MCF 10A (cell line): ENCODE results near the gene STK4. TPM values are rescaled to one million over a fixed set of nuclear protein-coding genes. Genes with fewer than 3 reads are reported as not detected.
"Not testable (repeated sequence)": the region's sequence is repeated elsewhere in the genome, so short reads cannot be mapped to it uniquely, and the experiment has no call there.

Source experiments
- BruUV-seq: library from RNA; stranded (reverse); fragments of 400-500 nt; replicated peaks from 2 replicates; lab custom pipeline; 2021; lab: Mats Ljungman, UMichigan
- CTCF ChIA-PET: fragments of 300-600 bp; sonication (Branson Sonifier 250); formaldehyde crosslinking; extraction: SDS; loops from one replicate; lab custom pipeline; 2021; ENCODE audit warnings: antibody characterized with exemption, inconsistent platforms; lab: Yijun Ruan, JAX
- POLR2A ChIA-PET: fragments of 300-600, 350-650 bp; sonication (Branson Sonifier 250); formaldehyde crosslinking; extraction: SDS; loops from one replicate; lab custom pipeline; 2020; ENCODE audit warnings: antibody characterized with exemption, inconsistent platforms; lab: Yijun Ruan, JAX
- DNase-seq: peaks from one replicate; pipeline ENCODE4 v3.0.0-alpha.2; 2018; ENCODE audit not compliant: unreplicated experiment
- H3K27ac Mint-ChIP-seq: one replicate; pipeline ENCODE4 v1.8.0; 2022; ENCODE audit warnings: mild to moderate bottlenecking, low read depth, mixed read lengths; ENCODE audit not compliant: unreplicated experiment
- H3K27me3 Mint-ChIP-seq: one replicate; pipeline ENCODE4 v1.8.0; 2022; ENCODE audit warnings: mixed read lengths; ENCODE audit not compliant: insufficient read depth, unreplicated experiment
- H3K36me3 Mint-ChIP-seq: one replicate; pipeline ENCODE4 v1.8.0; 2022; ENCODE audit warnings: mild to moderate bottlenecking, moderate library complexity, mixed read lengths; ENCODE audit not compliant: insufficient read depth, unreplicated experiment
- H3K4me1 Mint-ChIP-seq: one replicate; pipeline ENCODE4 v1.8.0; 2022; ENCODE audit warnings: mixed read lengths; ENCODE audit not compliant: insufficient read depth, unreplicated experiment
- H3K4me3 Mint-ChIP-seq: one replicate; pipeline ENCODE4 v1.8.0; 2022; ENCODE audit warnings: mild to moderate bottlenecking, moderate library complexity, mixed read lengths; ENCODE audit not compliant: unreplicated experiment
- H3K9me3 Mint-ChIP-seq: one replicate; pipeline ENCODE4 v1.8.0; 2022; ENCODE audit warnings: mixed read lengths; ENCODE audit not compliant: unreplicated experiment
- intact Hi-C: fragments of 100-400 bp; cut with micrococcal nuclease; formaldehyde crosslinking; loops from 2 replicates; pipeline ENCODE4 v1.14.1; 2022
- total RNA-seq: library from RNA; stranded (reverse); gene quantifications from 2 replicates; pipeline ENCODE4 v1.2.3, GENCODE V29; 2022
- TF ChIP-seq, protein P1 (sequence below): fragments of 200-600 bp; IDR thresholded peaks from one replicate; pipeline ENCODE4 v1.8.0; 2022; ENCODE audit warnings: antibody characterized with exemption, mild to moderate bottlenecking; ENCODE audit not compliant: unreplicated experiment

STK4 gene
- total RNA-seq, 1 experiment from 2014 or later: 47.7 TPM

DNA sequence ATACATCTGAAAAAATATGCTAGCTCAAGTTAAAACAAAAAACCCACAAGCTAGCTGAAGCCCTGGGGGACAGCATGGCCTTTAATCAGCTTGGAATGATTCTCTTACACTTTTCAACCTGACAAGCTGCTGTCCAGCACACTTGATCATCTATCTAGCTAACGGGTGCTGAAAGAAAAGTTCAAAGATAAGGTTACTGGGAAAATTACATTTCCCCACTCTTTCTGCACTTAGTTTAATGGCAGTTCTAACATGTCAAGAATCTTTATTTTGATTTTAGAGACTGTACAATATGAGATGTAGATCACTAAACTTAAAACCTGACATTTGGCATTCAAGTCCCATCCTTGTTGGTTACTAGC lies 53.4 kb downstream of the STK4 start:
- peaks cover 39% of the 10 kb centered on the region for H3K36me3 Mint-ChIP-seq
- ChIA-PET CTCF (interaction anchor here (0.6 to 3.8 kb wide), 12 partner anchors 8 to 292 kb away, joined by 3 to 24 read pairs (median 6); no protein-coding TSS in a partner anchor), POLR2A (interaction anchor here (0.7 to 6.6 kb wide), 14 partner anchors 8 to 85 kb away, joined by 3 to 68 read pairs (median 4); no protein-coding TSS in a partner anchor)
- DNase-seq: no peak
- H3K4me1 Mint-ChIP-seq: peaks cover 34% of the 10 kb centered on the region
- BruUV-seq: no TSS peak
- TF ChIP-seq, protein P1, sequence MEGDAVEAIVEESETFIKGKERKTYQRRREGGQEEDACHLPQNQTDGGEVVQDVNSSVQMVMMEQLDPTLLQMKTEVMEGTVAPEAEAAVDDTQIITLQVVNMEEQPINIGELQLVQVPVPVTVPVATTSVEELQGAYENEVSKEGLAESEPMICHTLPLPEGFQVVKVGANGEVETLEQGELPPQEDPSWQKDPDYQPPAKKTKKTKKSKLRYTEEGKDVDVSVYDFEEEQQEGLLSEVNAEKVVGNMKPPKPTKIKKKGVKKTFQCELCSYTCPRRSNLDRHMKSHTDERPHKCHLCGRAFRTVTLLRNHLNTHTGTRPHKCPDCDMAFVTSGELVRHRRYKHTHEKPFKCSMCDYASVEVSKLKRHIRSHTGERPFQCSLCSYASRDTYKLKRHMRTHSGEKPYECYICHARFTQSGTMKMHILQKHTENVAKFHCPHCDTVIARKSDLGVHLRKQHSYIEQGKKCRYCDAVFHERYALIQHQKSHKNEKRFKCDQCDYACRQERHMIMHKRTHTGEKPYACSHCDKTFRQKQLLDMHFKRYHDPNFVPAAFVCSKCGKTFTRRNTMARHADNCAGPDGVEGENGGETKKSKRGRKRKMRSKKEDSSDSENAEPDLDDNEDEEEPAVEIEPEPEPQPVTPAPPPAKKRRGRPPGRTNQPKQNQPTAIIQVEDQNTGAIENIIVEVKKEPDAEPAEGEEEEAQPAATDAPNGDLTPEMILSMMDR: no peak
- H3K9me3 Mint-ChIP-seq: no peaks in the 10 kb centered on the region
- H3K27ac Mint-ChIP-seq: peak overlapping the region; percentile 65
- H3K27me3 Mint-ChIP-seq: no peaks in the 10 kb centered on the region
- no peak overlapping the region for H3K4me3 Mint-ChIP-seq
- intact Hi-C loops: no loop called here

DNA sequence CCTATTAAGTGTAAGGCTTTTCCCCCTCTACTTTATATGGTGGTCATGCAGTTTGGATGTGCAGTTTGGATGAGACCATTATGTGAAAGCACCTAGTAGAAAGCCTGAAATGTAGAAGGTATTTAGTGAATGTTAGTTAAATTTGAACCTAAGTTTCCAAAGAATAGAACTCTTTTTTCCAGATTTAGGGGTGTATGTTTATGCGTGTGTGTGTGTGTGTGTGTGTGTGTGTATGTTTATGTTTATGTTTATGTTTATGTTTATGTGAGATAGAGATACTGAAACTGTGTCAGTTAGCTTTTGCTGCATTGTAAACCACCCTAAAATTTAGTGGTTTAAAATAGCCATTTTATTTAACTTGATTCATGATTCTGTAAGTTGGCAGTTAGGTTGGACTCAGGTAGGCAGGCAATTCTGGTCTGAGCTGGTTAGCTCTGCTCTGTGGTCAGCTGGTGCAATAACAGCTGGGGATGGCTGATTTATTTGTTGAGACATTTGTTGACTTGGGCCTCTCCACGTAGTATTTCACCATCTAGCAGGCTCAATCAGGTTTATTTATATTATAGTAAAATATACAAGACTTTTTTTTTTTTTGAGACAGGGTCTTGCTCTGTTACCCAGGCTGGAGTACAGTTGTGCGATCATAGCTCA lies 54.0 kb downstream of the STK4 start:
- BruUV-seq: no TSS peak
- peak; percentile 76 for DNase-seq
- Mint-ChIP-seq H3K27me3 (no peaks in the 10 kb centered on the region), H3K4me3 (no peak overlapping the region), H3K27ac (peak overlapping the region; percentile 65), H3K9me3 (no peaks in the 10 kb centered on the region), H3K36me3 (peaks cover 45% of the 10 kb centered on the region), H3K4me1 (peaks cover 28% of the 10 kb centered on the region)
- POLR2A ChIA-PET: interaction anchor here (0.6 to 6.6 kb wide), 17 partner anchors 8 to 411 kb away, joined by 3 to 68 read pairs (median 4); no protein-coding TSS in a partner anchor
- CTCF ChIA-PET: interaction anchor here (0.6 to 3.8 kb wide), 14 partner anchors 9 to 415 kb away, joined by 3 to 24 read pairs (median 6); no protein-coding TSS in a partner anchor
- TF ChIP-seq, protein P1: no peak
- intact Hi-C loops: no loop called here

DNA sequence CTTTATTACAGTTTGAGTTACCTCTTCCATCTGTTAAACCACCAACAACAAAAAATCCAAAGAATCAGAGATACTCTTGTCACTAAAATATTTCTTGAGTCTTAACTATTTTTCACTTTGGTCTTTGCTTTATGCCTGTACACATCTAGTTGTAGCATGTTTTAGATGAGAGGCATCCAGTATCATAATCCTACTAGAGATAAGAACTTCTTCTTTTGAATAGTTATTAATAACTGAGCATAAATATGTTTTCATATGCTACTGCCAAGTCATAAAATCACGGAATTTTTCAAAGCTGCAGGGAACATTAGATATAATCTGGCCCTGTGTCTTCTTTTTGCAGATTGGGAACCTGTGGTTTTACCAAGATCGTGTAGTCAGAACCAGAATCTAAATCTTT lies 55.3 kb downstream of the STK4 start:
- Mint-ChIP-seq H3K9me3 (no peaks in the 10 kb centered on the region), H3K36me3 (peaks cover 49% of the 10 kb centered on the region), H3K4me1 (peaks cover 20% of the 10 kb centered on the region), H3K27ac (no peak overlapping the region), H3K27me3 (no peaks in the 10 kb centered on the region), H3K4me3 (no peak overlapping the region)
- POLR2A ChIA-PET: interaction anchor here (0.7 to 6.6 kb wide), 6 partner anchors 8 to 160 kb away, joined by 3 to 68 read pairs (median 16); no protein-coding TSS in a partner anchor
- intact Hi-C loops: no loop called here
- DNase-seq: no peak
- BruUV-seq: no TSS peak
- TF ChIP-seq, protein P1: no peak
- CTCF ChIA-PET: interaction anchor here (3.4 to 3.8 kb wide), 2 partner anchors 10 to 22 kb away, joined by 22 to 23 read pairs; no protein-coding TSS in a partner anchor

DNA sequence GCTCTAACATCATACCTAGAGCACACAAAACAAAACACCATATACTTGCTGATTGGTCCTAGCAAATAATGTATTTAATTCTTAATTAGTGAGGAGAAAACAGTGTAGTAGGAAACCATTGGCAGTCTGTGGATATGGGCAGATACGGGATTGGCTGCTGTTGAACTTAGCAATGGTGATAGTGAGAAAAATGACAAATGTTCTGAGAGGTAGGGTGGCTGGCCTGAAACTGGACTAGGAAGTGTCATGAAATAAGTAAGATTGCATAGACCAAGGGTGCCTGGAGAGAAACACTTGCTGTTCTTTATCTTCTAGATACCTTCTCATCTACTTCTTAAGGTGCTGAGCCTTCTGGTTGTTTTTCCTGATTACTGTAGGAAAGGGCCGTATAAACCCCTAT lies 56.8 kb downstream of the STK4 start:
- POLR2A ChIA-PET: interaction anchor here (0.9 to 6.6 kb wide), 2 partner anchors 9 to 14 kb away, joined by 3 to 68 read pairs; no protein-coding TSS in a partner anchor
- H3K27ac Mint-ChIP-seq, H3K27me3 Mint-ChIP-seq, H3K4me3 Mint-ChIP-seq, H3K9me3 Mint-ChIP-seq, intact Hi-C loops, CTCF ChIA-PET, DNase-seq, BruUV-seq: not testable (repeated sequence)
- peaks cover 50% of the 10 kb centered on the region for H3K36me3 Mint-ChIP-seq
- peaks cover 11% of the 10 kb centered on the region for H3K4me1 Mint-ChIP-seq
